GM12874 (cell line): ENCODE measurements around the gene STK17B.

Experiments used
- TF ChIP-seq, protein P1 (sequence below): IDR thresholded peaks from 2 replicates; pipeline ENCODE4 v1.5.1; 2011; ENCODE audit warnings: low read depth, mild to moderate bottlenecking, control low read depth, low read length, moderate library complexity; ENCODE audit not compliant: insufficient read depth

Gene STK17B

DNA sequence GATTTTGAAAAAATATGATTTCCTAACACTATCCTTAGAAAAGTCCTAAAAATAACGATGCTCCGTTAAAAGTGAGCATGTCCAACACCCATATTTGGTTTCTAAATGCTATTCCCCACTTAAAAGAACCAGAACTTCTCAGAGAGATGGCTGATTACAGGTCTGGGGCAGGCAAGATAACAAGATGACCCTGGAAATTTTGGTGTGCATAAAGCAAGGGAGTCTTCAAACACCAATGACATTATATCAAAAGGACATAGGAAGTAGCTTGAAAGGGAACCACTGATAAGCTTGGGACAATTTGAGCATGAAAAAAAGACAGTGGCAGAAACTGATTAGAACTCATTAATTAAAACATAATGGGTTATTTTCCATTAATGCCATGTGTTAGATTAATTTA is 17.9 kb downstream of the STK17B start:
- TF ChIP-seq, protein P1, sequence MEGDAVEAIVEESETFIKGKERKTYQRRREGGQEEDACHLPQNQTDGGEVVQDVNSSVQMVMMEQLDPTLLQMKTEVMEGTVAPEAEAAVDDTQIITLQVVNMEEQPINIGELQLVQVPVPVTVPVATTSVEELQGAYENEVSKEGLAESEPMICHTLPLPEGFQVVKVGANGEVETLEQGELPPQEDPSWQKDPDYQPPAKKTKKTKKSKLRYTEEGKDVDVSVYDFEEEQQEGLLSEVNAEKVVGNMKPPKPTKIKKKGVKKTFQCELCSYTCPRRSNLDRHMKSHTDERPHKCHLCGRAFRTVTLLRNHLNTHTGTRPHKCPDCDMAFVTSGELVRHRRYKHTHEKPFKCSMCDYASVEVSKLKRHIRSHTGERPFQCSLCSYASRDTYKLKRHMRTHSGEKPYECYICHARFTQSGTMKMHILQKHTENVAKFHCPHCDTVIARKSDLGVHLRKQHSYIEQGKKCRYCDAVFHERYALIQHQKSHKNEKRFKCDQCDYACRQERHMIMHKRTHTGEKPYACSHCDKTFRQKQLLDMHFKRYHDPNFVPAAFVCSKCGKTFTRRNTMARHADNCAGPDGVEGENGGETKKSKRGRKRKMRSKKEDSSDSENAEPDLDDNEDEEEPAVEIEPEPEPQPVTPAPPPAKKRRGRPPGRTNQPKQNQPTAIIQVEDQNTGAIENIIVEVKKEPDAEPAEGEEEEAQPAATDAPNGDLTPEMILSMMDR: no peak

DNA sequence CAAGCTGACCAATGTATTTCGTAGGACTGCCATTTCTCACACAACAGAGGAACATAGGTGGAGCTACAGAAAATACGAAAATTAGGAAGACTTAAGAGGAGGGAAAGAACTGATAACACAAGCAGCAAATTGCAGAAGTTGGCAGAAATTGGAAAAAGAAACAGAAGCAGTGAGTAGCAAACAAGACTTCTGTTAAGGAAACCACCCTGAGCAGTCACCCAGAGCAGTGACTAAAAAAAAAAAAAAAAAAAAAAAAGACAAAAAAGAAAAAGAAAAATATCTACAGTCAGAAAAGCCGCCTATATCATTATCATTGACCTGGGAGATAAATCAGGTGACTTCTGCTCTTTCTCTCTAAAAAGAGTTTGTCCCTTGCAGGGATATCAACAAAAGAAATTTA is 21.4 kb downstream of the STK17B start:
- TF ChIP-seq, protein P1: no peak

DNA sequence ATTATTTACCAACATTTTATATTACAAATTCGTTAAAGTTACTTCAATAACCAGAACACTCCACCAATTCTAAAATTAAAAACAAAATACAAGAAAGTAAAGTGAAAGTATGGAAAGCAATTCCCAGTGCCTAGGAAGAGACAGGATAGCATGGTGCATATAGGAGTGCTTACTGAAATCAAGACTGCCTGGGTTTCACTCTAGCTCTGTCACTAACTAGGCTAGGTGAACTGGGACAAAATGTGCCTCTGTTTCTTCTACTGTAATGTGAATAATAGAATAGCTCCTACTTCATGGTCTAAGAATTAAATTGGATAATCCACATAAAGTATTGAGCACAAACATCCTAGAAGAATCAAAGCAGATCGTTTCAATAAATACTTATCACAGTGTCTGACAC is 22.6 kb downstream of the STK17B start:
- TF ChIP-seq, protein P1: no peak

DNA sequence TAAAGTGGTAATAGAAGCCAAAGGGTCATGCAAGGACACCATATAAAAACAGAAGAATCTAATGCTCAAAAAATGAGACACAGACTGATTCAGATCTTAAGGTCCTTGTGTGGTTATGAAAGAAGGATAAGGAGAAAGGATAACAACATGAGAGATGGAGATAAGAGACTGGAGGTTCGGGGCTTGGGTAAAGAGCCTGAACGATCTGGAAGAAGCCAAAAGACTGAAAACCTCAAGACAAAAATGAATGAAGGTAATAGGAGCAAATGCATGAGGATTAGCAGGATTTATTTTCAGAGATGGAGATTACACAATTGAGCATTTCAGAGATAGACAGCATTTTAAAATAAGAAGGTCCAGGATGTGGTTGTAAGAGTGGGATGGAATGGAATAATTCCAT is 26.1 kb downstream of the STK17B start:
- TF ChIP-seq, protein P1: no peak

DNA sequence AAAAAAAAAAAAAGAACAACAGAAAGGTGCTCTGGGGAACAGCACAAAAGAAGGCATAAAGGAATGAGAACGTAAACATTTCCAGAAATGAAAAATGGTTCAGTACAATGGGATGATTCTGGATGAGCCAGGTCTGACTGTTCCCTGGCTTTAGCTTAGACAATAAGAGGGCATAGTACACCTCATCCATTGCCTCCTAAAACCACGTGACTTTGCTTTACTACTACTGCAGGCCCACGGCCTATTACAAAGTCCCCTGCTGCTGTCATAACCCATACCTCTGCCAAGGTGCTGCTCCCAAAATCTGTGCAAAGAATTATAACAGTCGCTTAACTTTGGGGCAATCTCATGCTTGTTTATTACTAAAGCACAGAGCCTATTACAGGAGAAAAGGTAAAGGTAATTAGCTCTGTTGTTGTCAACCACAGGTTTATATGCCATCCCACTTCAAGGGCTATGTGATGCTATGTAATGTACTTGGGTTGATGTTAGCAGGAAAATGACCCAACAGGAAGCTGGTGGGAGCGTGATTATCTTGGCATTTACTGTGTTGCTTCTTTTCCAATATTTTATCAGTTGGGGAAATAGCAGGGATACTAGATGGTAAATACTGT is 26.8 kb downstream of the STK17B start:
- TF ChIP-seq, protein P1: no peak

DNA sequence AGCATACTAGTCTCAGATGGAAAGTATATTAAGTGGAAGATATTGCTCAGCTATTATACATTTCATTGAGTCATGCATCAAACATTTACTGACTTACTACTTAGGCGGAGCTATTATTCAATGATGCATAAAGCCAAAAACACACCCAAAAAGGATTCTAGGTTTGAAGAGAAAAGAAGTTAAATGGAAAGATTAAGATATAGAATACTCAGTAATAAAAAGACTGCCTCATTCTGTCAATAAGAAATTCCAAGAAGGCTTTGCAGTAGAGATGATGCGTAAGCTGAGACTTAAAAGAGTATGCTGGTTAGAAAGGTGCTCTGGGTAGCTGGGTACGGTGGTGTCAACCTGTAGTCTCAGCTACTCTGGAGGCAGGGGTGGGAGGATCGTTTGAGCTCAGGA is 27.6 kb downstream of the STK17B start:
- TF ChIP-seq, protein P1: no peak

DNA sequence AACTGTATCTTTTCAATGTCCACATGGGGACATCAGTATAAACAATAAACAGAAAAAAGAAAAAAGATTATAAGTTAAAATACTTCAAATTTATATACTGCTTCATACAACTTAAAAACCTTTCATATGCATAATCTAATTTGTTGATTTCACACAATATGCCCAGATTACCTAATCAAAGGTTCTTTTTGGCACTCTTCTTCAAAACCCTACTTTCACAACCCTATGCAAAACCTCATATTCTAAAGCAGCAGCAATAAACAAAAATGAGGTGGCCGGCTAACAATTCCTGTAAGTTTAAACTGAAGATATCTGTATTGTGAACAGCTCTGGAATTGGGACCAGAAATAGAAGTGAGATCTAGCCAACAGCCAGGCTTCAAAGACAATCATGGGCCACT is 28.6 kb downstream of the STK17B start:
- TF ChIP-seq, protein P1: no peak
